ENCODE results near the gene NPAS2.

Gene NPAS2

GRCh38 chr2:100906131-100906530, 86.2 kb downstream of the NPAS2 start:
- H3K27ac ChIP-seq, result no peak overlapping the region
- TF ChIP-seq, protein P1, sequence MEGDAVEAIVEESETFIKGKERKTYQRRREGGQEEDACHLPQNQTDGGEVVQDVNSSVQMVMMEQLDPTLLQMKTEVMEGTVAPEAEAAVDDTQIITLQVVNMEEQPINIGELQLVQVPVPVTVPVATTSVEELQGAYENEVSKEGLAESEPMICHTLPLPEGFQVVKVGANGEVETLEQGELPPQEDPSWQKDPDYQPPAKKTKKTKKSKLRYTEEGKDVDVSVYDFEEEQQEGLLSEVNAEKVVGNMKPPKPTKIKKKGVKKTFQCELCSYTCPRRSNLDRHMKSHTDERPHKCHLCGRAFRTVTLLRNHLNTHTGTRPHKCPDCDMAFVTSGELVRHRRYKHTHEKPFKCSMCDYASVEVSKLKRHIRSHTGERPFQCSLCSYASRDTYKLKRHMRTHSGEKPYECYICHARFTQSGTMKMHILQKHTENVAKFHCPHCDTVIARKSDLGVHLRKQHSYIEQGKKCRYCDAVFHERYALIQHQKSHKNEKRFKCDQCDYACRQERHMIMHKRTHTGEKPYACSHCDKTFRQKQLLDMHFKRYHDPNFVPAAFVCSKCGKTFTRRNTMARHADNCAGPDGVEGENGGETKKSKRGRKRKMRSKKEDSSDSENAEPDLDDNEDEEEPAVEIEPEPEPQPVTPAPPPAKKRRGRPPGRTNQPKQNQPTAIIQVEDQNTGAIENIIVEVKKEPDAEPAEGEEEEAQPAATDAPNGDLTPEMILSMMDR (conservative IDR thresholded peaks at IDR 0.05), result no peak
- TF ChIP-seq ZFX (IDR thresholded peaks at IDR 0.05), result no peak

GRCh38 chr2:100906679-100907078, 86.7 kb downstream of the NPAS2 start:
- no peak overlapping the region for H3K27ac ChIP-seq
- TF ChIP-seq, protein P1 (conservative IDR thresholded peaks at IDR 0.05), result no peak
- no peak for TF ChIP-seq ZFX (IDR thresholded peaks at IDR 0.05)

GRCh38 chr2:100907832-100908231, 87.9 kb downstream of the NPAS2 start:
- TF ChIP-seq, protein P1 (conservative IDR thresholded peaks at IDR 0.05), result no peak
- no peak for TF ChIP-seq ZFX (IDR thresholded peaks at IDR 0.05)
- no peak overlapping the region for H3K27ac ChIP-seq

- H3K27ac ChIP-seq, result no peak overlapping the region
- TF ChIP-seq, protein P1 (conservative IDR thresholded peaks at IDR 0.05), result no peak
- no peak for TF ChIP-seq ZFX (IDR thresholded peaks at IDR 0.05)
Observed at GRCh38 chr2:100909534-100910081, 89.7 kb downstream of the NPAS2 start.

DNA sequence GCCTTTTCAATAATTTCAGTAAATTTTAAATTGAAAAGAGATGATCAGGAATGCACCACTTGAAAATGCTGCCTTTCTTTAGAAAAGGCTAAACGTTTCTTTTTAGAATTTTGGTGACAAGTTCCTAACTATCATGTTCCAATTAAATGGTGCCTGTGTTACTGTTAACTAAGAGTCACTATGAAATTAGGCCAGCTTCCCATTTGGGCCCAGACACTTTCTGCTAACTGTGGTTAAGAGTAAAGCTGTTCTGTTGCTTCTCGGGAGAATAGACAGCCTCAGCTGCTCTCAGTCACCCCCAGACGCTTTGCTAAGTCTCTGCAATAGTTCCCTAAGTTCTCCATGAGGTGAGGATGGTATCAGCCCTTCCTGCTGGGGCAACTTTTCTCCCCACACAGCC, 90.2 kb downstream of the NPAS2 start:
- H3K27ac ChIP-seq, result no peak overlapping the region
- no peak for TF ChIP-seq ZFX (IDR thresholded peaks at IDR 0.05)
- TF ChIP-seq, protein P1 (conservative IDR thresholded peaks at IDR 0.05), result no peak

- TF ChIP-seq ZFX (IDR thresholded peaks at IDR 0.05), result no peak
- TF ChIP-seq, protein P1 (conservative IDR thresholded peaks at IDR 0.05), result peak; percentile 36
- no peak overlapping the region for H3K27ac ChIP-seq
Observed at GRCh38 chr2:100919316-100919715, 99.4 kb downstream of the NPAS2 start.

DNA sequence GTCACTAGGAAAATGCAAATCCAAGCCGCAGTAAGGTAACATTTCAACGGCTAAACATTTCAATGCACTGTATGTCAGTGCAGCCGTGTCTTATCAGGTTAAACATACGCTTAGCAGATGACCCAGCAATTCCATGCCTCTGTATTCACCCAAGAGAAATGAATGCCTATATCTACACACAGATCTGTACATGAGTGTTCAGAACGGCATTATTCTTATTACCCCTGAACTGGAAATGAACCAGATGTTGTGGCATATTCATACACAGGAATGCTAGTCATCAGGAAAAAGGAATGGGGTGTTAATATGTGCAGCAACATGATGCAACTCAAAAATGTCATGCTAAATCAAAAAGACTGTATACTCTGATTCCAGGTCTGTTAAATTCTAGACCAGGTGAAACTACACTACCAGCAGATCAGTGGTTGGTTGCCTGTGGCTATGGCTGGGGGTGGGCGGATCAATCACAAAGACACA, 101.8 kb downstream of the NPAS2 start:
- H3K27ac ChIP-seq, result no peak overlapping the region
- no peak for TF ChIP-seq ZFX (IDR thresholded peaks at IDR 0.05)
- TF ChIP-seq, protein P1 (conservative IDR thresholded peaks at IDR 0.05), result no peak

All from C4-2B (cell line).